NCI-H526 treated with DMSO at 0.1 percent for 48 hours (cell line): ENCODE measurements around the gene KIF3C.
A peak's percentile ranks its signal among the peaks of the same experiment; 100 is the strongest.
"Not testable (repeated sequence)": the region's sequence is repeated elsewhere in the genome, so short reads cannot be mapped to it uniquely, and the experiment has no call there.

ENCODE experiments used
- DNase-seq: peaks from one replicate; lab custom pipeline; 2025; lab: John Stamatoyannopoulos, UW

KIF3C gene

DNA sequence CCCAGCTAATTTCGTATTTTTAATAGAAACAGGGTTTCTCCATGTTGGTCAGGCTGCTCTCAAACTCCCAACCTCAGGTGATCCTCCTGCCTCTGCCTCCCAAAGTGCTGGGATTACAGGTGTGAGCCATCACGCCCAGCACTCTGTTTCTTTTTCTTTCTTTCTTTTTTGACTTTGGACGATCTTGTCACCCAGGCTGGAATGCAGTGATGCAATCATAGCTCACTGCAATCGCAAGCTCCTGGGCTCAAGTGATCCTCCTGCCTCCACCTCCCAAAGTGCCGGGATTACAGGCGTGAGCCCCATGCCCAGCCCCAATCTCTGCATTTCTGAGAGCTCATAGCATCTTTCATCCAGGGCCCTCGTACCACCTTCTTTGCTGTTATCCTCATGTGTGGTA is 17.1 kb upstream of the KIF3C start:
- not testable (repeated sequence) for DNase-seq

DNA sequence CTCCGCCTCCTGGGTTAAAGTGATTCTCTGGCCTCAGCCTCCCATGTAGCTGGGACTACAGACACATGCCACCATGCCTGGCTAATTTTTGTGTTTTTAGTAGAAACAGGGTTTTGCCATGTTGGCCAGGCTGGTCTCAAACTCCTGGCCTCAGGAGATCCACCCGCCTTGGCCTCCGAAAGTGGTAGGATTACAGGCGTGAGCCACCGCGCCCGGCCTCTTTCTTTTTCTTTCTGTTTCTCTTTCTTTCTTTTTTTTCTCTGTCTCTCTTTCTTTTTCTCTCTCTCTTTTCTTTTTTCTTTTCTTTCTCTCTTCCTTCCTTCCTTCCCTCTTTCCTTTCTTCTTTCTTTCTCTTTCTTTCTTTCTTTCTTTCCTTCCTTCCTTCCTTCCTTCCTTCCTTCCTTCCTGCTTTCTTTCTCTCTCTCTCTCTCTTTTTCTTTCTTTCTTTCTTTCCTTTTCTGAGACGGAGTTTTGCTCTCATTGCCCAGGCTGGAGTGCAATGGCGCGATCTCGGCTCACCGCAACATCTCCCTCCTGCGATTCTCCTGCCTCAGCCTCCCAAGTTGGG is 16.6 kb upstream of the KIF3C start:
- DNase-seq: not testable (repeated sequence)

GRCh38 chr2:25996844-25997243 is 14.5 kb upstream of the KIF3C start:
- DNase-seq: no peak

GRCh38 chr2:25994509-25994908 is 12.2 kb upstream of the KIF3C start:
- DNase-seq: no peak

DNA sequence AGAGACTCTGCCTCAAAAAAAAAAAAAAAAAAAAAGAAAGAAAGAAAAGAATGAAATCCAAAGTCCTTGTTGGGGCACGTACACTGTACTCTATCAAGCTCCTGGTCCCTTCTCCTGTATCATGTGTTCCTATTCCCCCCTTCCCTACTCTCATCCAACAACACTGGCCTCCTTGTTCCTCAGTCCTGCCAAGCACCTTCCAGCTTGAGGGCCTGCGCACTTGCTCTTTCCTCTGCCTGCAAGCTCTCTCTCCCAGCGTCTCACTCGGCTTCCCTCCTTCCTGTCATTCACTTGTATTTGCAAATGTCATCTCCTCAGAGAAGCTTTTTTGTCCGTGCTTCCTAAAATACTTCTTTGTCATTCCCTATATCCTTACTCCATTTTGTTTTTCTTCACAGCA is 10.8 kb upstream of the KIF3C start:
- no peak for DNase-seq

- no peak for DNase-seq
Observed at GRCh38 chr2:25992556-25992955, 10.3 kb upstream of the KIF3C start.

- no peak for DNase-seq
Observed at GRCh38 chr2:25991965-25992364, 9.7 kb upstream of the KIF3C start.

DNA sequence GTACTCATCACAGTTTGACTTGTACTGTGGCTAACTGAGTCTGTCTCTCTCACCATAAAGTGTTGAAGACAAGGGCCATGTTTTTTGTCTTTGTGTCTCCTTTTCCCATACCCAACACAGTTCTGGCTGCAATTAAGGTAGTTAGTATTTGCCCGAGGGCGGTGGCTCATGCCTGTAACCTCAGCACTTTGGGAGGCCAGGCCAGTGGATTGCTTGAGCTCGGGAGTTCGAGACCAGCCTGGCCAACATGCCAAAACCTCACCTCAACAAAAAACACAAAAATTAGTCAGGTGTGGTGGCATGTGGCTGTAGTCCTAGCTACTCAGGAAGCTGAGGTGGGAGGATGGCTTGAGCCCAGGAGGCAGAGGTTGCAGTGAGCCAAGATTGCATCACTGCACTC is 6.9 kb upstream of the KIF3C start:
- no peak for DNase-seq

DNA sequence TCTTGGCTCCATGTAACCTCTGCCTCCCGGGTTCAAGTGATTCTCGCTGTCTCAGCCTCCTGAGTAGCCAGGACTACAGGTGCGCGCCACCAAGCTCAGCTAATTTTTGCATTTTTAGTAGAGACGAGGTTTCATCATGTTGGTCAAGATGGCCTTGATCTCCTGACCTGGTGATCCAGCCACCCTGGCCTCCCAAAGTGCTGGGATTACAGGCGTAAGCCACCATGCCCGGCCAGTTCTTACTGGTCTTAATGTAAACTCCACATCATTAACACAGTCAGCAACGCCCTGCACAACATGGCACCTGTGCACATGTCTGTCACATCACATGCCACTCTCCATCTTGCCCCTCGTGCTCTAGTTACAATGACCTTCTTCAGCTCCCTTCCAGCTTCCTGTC is 5.8 kb upstream of the KIF3C start:
- DNase-seq: no peak

- DNase-seq: no peak
Observed at GRCh38 chr2:25983735-25984134, 1.4 kb upstream of the KIF3C start.

DNA sequence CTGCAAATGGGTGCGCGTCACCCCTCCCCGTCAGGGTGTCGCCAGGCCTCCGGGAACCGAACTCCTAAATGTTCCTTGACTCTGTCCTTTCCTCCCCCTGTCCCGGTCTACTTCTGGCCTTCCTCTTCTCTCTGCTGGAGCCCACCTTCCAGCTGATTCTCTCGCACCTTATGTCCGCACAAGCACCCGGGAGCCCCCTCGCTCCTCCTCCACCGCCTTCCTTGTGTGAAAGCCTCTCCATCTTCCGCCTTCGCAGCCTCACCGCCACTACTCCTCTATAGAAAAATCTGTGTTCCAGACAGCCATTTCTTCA is 627 bp upstream of the KIF3C start:
- no peak for DNase-seq

DNA sequence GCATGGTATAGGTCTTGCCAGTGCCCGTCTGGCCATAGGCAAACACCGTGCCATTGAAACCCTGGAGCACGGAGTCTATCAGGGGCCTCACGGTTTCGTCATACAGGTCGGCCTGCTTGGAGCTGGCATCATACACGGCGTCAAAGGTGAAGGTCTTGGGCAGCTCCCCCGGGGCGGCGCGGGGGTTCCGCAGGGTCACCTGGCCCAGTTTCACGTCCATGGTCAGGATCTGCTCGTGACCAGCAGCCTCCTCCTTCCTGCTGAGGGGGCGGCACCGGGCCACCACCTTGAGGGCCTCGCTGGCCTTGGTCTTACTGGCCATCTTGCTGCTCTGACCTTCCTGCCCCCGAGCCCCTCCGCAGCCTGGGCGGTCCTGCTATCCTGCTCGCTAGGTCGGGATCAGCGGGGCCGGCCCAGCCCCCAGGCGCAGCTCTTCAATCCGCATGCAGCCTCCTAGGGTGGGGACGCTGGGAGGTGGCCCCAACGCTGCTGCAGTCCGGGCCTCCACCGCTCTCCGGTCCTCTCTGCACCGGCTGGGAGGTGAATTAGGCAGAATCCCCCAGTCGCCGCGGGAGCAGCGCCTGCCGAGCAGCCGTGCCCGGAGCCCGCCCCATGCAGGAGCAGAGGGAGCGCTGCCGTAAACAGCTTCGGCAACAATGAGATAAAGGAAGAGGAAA is 563 bp downstream of the KIF3C start:
- DNase-seq: no peak

DNA sequence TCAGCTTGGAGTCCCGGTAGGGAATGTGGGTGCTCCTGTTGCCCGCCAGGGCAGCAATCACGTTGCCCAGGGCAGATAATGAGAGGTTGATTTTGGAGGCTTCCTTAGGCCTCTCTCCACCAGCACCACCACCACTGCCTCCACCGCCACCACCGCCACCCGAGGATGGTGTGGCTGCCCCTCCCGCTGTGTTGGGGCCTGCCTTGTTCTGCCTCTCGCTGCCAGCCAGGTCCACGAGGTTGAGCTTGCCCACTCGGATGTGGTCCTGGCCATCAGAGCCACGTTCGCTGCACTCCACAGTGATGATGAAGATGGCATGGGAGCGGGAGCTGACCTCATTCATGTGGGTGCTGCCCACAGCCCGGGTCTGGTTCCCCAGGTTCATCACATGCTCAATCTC is 1.3 kb downstream of the KIF3C start:
- DNase-seq: no peak

- DNase-seq: no peak
Observed at GRCh38 chr2:25980076-25980887, 2.0 kb downstream of the KIF3C start.

DNA sequence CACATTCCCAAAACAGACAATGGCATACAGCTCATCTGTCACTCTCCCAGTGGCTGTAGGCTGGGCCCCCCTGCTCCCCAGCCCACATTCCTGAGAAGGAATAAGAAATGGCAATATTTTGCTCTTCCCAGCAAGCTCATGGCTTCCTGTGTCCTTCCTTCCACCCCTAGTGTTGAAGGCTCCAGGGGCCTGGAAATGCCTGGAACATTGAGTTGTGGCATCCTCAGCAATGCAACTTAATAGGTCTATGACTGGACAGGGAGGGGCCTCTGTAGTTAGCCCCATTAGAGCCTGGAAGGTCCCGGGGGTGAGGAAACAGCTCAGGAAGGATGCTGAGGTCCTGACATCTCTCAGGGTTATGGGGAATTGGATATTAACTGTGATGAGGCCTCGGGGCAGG is 3.3 kb downstream of the KIF3C start:
- DNase-seq: no peak

DNA sequence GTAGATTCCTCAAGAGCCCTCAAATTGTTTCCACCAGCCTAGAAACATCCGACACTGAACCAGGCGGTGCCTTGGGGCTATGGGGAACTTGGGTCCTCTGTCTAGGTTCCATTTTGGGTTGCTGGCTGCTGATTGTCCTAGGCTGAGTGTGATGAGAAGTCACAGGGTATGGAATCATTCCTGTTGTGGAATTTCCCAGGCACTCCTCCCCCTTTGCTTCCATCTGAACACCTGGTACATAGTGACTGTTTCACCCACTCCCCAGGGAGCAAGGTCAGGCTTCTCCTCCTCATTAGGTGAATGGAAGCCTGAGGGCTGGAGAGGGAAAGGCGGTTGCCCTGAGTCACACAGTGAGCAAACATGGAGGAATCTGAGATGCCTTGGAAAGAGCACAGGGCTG is 4.5 kb downstream of the KIF3C start:
- peak; percentile 53 for DNase-seq

- DNase-seq: no peak
Observed at GRCh38 chr2:25976983-25977741, 5.1 kb downstream of the KIF3C start.

DNA sequence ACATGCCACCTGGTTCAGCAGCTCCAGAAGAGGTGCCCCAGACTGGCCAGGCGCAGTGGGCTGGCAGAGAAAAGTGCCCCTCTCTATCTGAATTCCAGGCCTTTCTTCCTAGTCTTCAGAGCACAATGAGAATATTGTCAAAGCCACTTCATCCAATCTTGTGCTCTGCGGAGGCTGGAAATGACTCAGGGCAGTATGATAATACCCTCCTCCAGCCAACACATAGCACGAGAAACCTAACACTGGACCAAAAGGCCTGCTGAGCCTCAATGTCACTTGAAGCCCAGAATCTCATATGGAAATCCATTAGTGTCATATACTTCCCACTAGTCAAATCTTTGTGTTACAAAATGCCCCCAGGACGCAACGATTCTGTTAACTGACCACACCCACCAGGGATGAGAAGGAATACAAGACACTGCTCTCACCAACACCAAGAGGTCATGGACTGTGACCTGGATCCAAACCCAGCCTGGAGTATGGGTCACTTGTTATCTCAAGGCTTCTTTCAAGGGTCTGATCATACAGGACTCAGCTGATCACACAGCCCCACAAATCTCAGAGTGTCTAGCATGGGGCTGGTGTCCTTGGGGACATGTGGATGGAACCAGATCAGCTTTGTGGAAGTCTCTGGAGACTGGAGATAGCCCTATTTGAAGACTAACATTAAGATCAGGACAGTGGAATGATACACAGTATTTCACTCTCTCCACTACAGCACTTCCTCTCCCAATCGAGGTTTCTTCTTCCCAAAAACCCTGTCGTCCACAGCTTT is 10.1 kb downstream of the KIF3C start:
- DNase-seq: no peak

DNA sequence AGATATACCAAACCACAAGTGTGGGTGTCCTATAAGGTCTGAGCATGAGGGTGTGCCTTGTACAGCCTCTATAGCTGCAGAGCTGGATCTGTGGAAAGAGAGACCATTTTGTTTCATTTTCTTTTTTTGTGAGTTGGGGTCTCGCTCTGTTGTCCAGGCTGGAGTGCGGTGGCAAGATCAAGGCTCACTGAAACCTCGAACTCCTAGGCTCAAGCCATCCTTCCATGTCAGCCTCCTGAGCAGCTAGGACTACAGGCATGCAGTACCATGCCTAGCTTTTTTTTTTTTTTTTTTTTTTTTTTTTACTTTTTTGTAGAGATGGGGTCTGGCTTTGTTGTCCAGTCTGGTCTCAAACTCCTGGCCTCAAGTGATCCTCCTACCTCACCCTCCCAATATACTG is 10.7 kb downstream of the KIF3C start:
- no peak for DNase-seq

DNA sequence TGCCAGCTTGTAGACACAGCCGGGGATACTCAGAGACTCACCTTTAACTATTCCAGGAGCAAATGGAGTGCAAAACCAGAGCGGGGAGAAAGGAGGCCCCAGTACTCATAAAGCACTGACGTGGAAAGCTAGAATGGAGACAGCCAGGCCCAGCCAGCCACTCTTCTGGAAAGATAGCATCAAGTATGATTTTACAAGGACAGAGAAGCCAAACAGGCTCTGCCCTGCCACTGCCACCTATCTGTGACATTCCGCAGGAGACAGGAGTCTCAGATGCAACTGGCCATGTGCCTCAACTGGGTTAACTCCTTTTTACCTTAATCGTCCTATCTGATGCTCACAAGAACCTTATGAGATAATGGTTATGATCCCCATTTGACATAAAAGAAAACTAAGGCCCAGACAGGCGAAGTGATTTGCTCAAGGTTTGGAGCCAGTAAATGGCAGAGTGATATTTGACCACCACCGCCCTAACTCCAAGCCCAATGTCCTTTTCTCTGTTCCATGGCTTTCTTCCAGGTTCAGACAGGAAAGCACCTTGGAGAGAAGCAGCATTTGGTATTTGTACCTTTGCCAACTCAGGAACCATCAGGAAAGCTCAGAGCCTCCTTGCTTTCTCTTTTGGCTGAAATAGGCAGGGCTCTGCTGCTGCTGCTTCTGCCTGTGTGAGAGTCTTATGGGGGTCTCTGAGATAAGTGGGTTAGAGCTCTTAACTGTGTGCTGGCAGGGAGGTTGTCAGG is 15.6 kb downstream of the KIF3C start:
- no peak for DNase-seq

GRCh38 chr2:25964891-25965290 is 17.4 kb downstream of the KIF3C start:
- no peak for DNase-seq
